ENCODE results near the gene MEIOSIN. TPM values are rescaled to one million over a fixed set of nuclear protein-coding genes. Genes with fewer than 3 reads are reported as not detected.

The MEIOSIN gene
- total and polyA plus RNA-seq, 2 donors (not counting 1 experiment from before 2014, with no cell fraction given): not detected

- CTCF ChIA-PET: interaction anchor here (1.3 kb wide), 1 partner anchor 54 kb away, joined by 3 read pairs; no protein-coding TSS in a partner anchor
- H3K4me1 Mint-ChIP-seq: peaks cover 2% of the 10 kb centered on the region
- H3K27ac ChIP-seq (ENCODE audit: low read length in 2 of 2): no peak overlapping the region
- intact Hi-C loops (cut with micrococcal nuclease): no loop called here
- POLR2A ChIA-PET: no interaction called here
- H3K27me3 ChIP-seq (replicated peaks in 1 of 4; ENCODE audit: control extremely low read depth in 1 of 4, control insufficient read depth in 3 of 4, insufficient read depth in 4 of 4, low read length in 3 of 4): peaks cover 0 to 42% (median 7%) of the 10 kb centered on the region in 4 experiments
- no peak overlapping the region for H3K4me3 Mint-ChIP-seq
- H3K4me1 ChIP-seq (ENCODE audit: control insufficient read depth in 2 of 2, insufficient read depth in 2 of 2, low read length in 2 of 2): peaks cover 6% of the 10 kb centered on the region in 2 donors
- no peaks in the 10 kb centered on the region for H3K79me2 ChIP-seq (ENCODE audit: control insufficient read depth, insufficient read depth, low read length)
- H3K9me3 Mint-ChIP-seq (ENCODE audit: insufficient read depth): no peaks in the 10 kb centered on the region
- no peak overlapping the region for H3K4me3 ChIP-seq (ENCODE audit: control extremely low read depth in 1 of 5, extremely low read depth in 1 of 5, insufficient read depth in 1 of 5, low read depth in 2 of 5, low read length in 4 of 5)
- H4K20me1 ChIP-seq (ENCODE audit: control insufficient read depth, insufficient read depth, low read length, poor library complexity, severe bottlenecking): no peaks in the 10 kb centered on the region
- H3K9me3 ChIP-seq (ENCODE audit: control extremely low read depth in 1 of 3, control insufficient read depth in 2 of 3, insufficient read depth in 1 of 3, low read length in 2 of 3): peaks cover 0 to 3% (median 0%) of the 10 kb centered on the region in 3 donors
- no peak overlapping the region for H2AFZ ChIP-seq (ENCODE audit: insufficient read depth, low read depth, low read length, poor library complexity, severe bottlenecking)
- no peak overlapping the region for H3K4me2 ChIP-seq (replicated peaks; ENCODE audit: low read depth, low read length, poor library complexity, severe bottlenecking)
- DNase-seq (no peak), ATAC-seq (ENCODE audit: low read depth) (no peak)
- H3K27ac Mint-ChIP-seq: no peak overlapping the region
- no peak for TF ChIP-seq CTCF (IDR thresholded peaks at IDR 0.05)
- no peak for TF ChIP-seq EZH2 (IDR thresholded peaks at IDR 0.05; ENCODE audit: borderline replicate concordance, insufficient read depth, low read depth, low read length, poor library complexity, severe bottlenecking)
- no peak overlapping the region for H3K9ac ChIP-seq (ENCODE audit: low read length)
- WGBS (ENCODE audit: insufficient coverage): 92% methylated on average over 14 of the region's 15 CpGs
- peaks cover 17% of the 10 kb centered on the region for H3K27me3 Mint-ChIP-seq
- H3K36me3 ChIP-seq (replicated peaks in 1 of 2; ENCODE audit: control extremely low read depth in 1 of 2, control insufficient read depth in 1 of 2, extremely low read depth in 1 of 2, insufficient read depth in 2 of 2, low read length in 1 of 2): no peaks in the 10 kb centered on the region
Observed at GRCh38 chr19:45762870-45763631, 29.8 kb downstream of the MEIOSIN start.

DNA sequence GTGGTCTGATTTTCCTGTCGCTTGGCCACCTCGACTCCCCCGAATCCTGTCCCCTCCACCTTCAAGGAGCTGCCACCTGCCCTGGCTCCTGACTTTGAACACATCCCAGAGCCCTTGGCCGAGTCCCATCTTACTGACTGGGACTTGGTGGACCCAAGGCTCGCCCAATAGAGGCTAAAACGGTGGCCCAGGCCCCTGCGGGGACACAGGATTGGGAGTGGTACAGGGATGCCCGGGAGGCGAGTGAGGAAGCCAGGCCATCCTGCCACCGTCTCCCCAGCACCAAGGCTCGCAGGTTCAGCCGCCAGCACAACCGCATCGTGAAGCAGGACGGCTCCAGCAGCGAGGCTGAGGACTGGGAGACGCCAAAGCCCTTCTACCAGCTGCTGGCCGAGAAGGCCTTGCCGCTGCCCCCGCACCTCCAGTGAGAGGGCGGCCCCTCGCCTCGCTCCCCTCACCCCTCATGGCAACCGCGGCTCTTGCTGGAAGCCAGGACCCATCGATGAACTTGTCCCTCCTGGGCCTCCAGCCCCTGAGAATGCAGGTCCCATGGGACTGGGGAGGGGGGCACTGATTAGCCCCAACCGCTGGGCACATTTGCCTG is 30.6 kb downstream of the MEIOSIN start:
- Histone ChIP-seq H3K36me3 (replicated peaks in 1 of 2; ENCODE audit: control extremely low read depth in 1 of 2, control insufficient read depth in 1 of 2, extremely low read depth in 1 of 2, insufficient read depth in 2 of 2, low read length in 1 of 2) (no peaks in the 10 kb centered on the region), H3K27me3 (replicated peaks in 1 of 4; ENCODE audit: control extremely low read depth in 1 of 4, control insufficient read depth in 3 of 4, insufficient read depth in 4 of 4, low read length in 3 of 4) (peaks cover 0 to 44% (median 8%) of the 10 kb centered on the region in 4 experiments), H3K79me2 (ENCODE audit: control insufficient read depth, insufficient read depth, low read length) (no peaks in the 10 kb centered on the region), H3K4me1 (ENCODE audit: control insufficient read depth in 2 of 2, insufficient read depth in 2 of 2, low read length in 2 of 2) (peaks cover 8% of the 10 kb centered on the region in 2 donors), H3K27ac (ENCODE audit: low read length in 2 of 2) (no peak overlapping the region), H3K4me3 (ENCODE audit: control extremely low read depth in 1 of 5, extremely low read depth in 1 of 5, insufficient read depth in 1 of 5, low read depth in 2 of 5, low read length in 4 of 5) (no peak overlapping the region), H2AFZ (ENCODE audit: insufficient read depth, low read depth, low read length, poor library complexity, severe bottlenecking) (no peak overlapping the region), H4K20me1 (ENCODE audit: control insufficient read depth, insufficient read depth, low read length, poor library complexity, severe bottlenecking) (no peaks in the 10 kb centered on the region), H3K4me2 (replicated peaks; ENCODE audit: low read depth, low read length, poor library complexity, severe bottlenecking) (no peak overlapping the region), H3K9ac (ENCODE audit: low read length) (no peak overlapping the region), H3K9me3 (ENCODE audit: control extremely low read depth in 1 of 3, control insufficient read depth in 2 of 3, insufficient read depth in 1 of 3, low read length in 2 of 3) (peaks cover 0 to 3% (median 0%) of the 10 kb centered on the region in 3 donors)
- H3K4me1 Mint-ChIP-seq: peaks cover 2% of the 10 kb centered on the region
- H3K27me3 Mint-ChIP-seq: peaks cover 17% of the 10 kb centered on the region
- DNase-seq (no peak), ATAC-seq (ENCODE audit: low read depth) (no peak)
- H3K27ac Mint-ChIP-seq: no peak overlapping the region
- TF ChIP-seq CTCF (IDR thresholded peaks at IDR 0.05): no peak
- TF ChIP-seq EZH2 (IDR thresholded peaks at IDR 0.05; ENCODE audit: borderline replicate concordance, insufficient read depth, low read depth, low read length, poor library complexity, severe bottlenecking): no peak
- CTCF ChIA-PET: interaction anchor here (1.3 kb wide), 1 partner anchor 53 kb away, joined by 3 read pairs; no protein-coding TSS in a partner anchor
- no peak overlapping the region for H3K4me3 Mint-ChIP-seq
- POLR2A ChIA-PET: no interaction called here
- intact Hi-C loops (cut with micrococcal nuclease): no loop called here
- H3K9me3 Mint-ChIP-seq (ENCODE audit: insufficient read depth): no peaks in the 10 kb centered on the region
- 70% methylated on average over 27 of the region's 27 CpGs for WGBS (ENCODE audit: insufficient coverage)

All from B cell (primary cell).